Kidney epithelial cell (primary cell): ENCODE measurements around the gene PRC1. TPM values are rescaled to one million over a fixed set of nuclear protein-coding genes. Genes with fewer than 3 reads are reported as not detected.

Experiments used
- DNase-seq: peaks from one replicate; pipeline ENCODE4 v3.0.0-alpha.2; 2010; ENCODE audit warnings: low read depth
- H3K27me3 ChIP-seq: 2 replicates; pipeline ENCODE4 v1.6.0; 2011; ENCODE audit warnings: low read length; ENCODE audit not compliant: control insufficient read depth, insufficient read depth
- H3K36me3 ChIP-seq: 2 replicates; pipeline ENCODE4 v1.5.1; 2011; ENCODE audit warnings: low read length; ENCODE audit not compliant: control insufficient read depth, insufficient read depth
- H3K4me3 ChIP-seq: 2 replicates; pipeline ENCODE4 v1.5.1; 2011; ENCODE audit warnings: low read depth, mild to moderate bottlenecking, control low read depth, low read length
- total RNA-seq: library from RNA; depleted of rRNA; stranded (reverse); fragments of >200 nt; gene quantifications from 2 replicates; pipeline ENCODE4 v1.2.3, GENCODE V29; 2015
- TF ChIP-seq, protein P1 (sequence below): IDR thresholded peaks from 2 replicates; pipeline ENCODE4 v1.5.1; 2011; ENCODE audit warnings: mild to moderate bottlenecking, moderate library complexity, low read length, control low read depth, inconsistent platforms; ENCODE audit not compliant: insufficient read depth, poor library complexity, severe bottlenecking

PRC1 gene
- total RNA-seq, 1 donor from 2014 or later: 17.0 TPM

DNA sequence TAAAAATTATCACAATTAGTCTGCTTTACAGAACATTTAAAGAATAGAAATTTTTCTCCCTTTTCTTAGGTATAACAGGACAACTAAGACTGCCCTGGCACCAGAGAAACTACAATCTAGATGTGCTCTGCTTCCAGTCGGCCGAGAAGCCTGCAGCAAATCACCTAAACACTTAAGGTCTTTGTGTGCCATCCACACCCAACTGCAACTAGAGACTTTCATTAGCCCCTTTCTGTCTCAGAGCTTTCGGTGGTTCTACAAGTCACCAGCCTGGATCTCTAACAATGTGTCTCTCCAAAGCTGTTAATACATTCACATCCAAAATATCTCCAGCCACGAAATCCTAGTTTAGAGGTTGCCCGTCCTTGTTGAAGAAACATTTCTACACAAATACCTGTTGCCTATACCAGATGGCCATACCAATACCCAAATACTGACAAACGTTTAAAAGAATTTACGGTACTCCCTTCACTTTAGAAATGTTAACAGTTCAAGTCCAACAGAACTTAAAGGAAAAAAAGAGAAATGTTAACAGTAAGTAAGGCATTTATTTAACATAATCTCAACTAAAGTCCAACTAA, 6.7 kb downstream of the PRC1 start:
- TF ChIP-seq, protein P1, sequence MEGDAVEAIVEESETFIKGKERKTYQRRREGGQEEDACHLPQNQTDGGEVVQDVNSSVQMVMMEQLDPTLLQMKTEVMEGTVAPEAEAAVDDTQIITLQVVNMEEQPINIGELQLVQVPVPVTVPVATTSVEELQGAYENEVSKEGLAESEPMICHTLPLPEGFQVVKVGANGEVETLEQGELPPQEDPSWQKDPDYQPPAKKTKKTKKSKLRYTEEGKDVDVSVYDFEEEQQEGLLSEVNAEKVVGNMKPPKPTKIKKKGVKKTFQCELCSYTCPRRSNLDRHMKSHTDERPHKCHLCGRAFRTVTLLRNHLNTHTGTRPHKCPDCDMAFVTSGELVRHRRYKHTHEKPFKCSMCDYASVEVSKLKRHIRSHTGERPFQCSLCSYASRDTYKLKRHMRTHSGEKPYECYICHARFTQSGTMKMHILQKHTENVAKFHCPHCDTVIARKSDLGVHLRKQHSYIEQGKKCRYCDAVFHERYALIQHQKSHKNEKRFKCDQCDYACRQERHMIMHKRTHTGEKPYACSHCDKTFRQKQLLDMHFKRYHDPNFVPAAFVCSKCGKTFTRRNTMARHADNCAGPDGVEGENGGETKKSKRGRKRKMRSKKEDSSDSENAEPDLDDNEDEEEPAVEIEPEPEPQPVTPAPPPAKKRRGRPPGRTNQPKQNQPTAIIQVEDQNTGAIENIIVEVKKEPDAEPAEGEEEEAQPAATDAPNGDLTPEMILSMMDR: no peak
- DNase-seq: no peak
- no peaks in the 10 kb centered on the region for H3K36me3 ChIP-seq
- H3K4me3 ChIP-seq: no peak overlapping the region
- H3K27me3 ChIP-seq: no peaks in the 10 kb centered on the region

DNA sequence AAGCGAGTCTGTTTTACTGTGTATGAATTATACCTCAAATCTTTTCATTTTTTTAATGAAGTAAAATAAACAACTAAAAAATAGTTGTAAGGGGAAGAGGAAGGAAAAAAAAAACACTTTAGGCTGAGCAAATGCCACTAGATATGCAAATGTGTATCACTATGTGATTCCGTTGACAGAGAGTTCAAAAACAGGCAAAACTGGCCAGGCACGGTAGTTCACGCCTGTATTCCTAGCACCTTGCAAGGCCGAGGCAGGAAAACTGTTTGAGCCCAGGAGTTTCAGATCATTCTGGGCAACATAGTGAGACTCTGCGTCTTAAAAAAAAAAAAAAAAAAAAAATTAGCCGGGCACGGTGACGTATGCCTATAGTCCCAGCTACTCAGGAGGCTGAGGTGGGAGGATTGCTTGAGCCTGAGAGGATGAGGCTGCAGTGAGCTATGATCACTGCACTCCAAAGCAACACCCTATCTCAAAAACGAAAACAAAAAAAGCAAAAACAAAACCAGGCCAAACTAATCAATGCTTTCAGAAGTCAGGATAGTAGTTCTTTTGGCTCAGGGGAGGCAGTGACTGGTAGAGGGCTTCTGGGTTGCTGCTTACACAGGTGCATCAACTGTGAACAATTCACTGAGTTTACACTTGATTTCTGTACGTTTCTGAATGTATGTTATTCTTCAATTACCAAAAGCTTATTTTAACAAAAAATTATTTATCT, 7.4 kb downstream of the PRC1 start:
- TF ChIP-seq, protein P1: no peak
- no peak for DNase-seq
- Histone ChIP-seq H3K36me3 (no peaks in the 10 kb centered on the region), H3K27me3 (no peaks in the 10 kb centered on the region), H3K4me3 (no peak overlapping the region)

DNA sequence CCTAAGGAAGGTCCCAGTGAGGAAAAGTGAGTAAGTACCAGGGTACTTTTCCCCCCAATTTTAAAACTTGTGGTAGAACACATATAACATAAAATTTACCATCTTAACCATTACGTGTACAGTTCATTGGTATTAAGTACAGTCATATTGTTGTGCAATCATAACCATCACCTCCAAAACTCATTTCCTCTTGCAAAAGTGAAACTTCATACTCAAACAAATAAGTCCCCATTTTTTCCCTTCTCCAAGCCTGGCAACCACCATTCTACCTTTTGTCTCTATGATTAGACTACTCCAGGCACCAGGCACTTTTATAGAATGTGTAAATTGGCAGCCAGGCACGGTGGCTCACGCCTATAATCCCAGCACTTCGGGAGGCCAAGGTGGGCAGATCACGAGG, 12.2 kb downstream of the PRC1 start:
- peaks cover 4% of the 10 kb centered on the region for H3K36me3 ChIP-seq

DNA sequence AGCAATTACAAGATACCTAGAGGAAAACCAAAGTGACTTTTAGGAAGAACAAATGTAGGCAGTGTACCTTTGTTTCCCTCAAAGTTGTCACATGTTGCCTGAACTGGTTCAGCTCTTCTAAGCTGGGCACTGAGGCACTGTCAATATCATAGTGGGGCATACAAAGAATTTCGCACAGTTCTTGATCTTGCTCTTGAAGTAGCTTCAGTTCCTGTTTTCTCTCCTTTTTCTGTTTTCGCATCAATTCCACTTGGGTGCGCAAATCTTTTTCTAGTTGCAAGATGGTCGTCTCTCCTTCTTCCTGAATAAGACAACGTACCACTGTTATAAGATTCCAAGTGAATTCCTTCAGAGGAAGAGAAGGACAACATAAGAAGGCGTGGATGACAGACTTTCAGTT, 12.7 kb downstream of the PRC1 start:
- TF ChIP-seq, protein P1: no peak
- DNase-seq: no peak
- H3K27me3 ChIP-seq: no peaks in the 10 kb centered on the region
- no peak overlapping the region for H3K4me3 ChIP-seq
- H3K36me3 ChIP-seq: peaks cover 4% of the 10 kb centered on the region

More for the DNA sequence above, 12.2 kb downstream of the PRC1 start:
- no peaks in the 10 kb centered on the region for H3K27me3 ChIP-seq
- H3K4me3 ChIP-seq: no peak overlapping the region
- no peak for DNase-seq
- TF ChIP-seq, protein P1: no peak

DNA sequence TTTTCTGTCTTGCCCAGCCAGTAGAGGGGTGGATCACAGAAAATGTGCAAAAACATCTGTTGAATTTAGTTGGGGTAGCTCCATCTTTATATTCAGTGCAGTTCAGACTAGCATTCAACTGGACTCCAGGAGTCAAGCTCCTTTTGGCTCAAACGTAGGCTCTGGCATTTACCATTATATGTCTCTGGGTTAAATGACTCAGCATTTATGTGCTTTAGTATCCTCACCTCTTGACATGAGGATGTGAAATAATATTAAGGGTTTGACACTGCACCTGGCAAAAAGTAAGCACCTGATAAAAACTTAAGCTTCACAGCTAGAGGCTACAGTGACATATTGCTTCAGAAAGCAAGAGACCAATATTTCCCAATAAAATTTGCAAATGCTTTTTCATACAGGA, 14.8 kb downstream of the PRC1 start:
- Histone ChIP-seq H3K27me3 (no peaks in the 10 kb centered on the region), H3K4me3 (no peak overlapping the region), H3K36me3 (peaks cover 4% of the 10 kb centered on the region)
- no peak for DNase-seq
- TF ChIP-seq, protein P1: no peak

DNA sequence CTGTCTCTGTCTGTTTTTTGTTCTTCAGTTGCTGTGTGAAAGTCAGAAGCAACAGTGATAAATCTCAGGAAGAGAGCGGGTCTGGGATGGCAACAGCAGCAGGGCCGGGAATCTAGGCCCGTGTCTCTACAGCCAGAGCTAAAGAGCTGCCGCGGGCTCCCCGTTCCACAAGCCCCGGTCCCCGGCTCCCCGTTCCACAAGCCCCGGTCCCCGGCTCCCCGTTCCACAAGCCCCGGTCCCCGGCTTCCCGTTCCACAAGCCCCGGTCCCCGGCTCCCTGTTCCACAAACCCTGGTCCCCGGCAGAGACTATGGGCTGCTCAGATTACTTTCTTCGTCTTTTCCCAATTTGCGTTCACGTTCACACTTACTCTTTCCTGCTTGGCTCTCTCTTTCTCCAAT, 20.1 kb downstream of the PRC1 start:
- H3K4me3 ChIP-seq: no peak overlapping the region
- H3K27me3 ChIP-seq: no peaks in the 10 kb centered on the region
- DNase-seq: no peak
- H3K36me3 ChIP-seq: peaks cover 2% of the 10 kb centered on the region
- TF ChIP-seq, protein P1: no peak
